HG03280 (cell line): ENCODE data around the gene STARD4.

Experiments
- ATAC-seq: cut with Tn5 transposase; IDR thresholded peaks from one replicate; pipeline ENCODE4 v1.9.1; 2021; ENCODE audit warnings: mild to moderate bottlenecking, moderate library complexity; ENCODE audit not compliant: unreplicated experiment

The STARD4 gene

GRCh38 chr5:111478266-111478665, 34.1 kb downstream of the STARD4 start:
- no peak for ATAC-seq

DNA sequence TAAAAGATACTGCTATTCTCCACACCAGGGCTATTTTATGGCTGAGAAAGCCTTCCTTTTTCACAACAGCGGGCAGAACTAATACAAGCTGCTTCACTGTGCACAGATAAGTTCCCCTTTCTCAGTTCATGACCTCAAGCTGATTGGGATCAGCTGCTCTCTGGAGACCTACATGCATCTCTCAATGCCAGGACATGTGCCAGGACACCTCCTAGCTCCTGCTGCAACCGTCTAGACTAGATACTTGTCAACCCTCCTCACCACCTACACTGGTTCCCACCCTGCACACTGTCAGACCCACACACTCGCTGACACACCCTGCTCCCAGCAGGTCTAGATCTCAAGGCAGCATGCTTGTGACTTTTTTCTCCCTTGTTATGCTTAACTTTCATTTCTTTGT, 39.8 kb downstream of the STARD4 start:
- no peak for ATAC-seq

DNA sequence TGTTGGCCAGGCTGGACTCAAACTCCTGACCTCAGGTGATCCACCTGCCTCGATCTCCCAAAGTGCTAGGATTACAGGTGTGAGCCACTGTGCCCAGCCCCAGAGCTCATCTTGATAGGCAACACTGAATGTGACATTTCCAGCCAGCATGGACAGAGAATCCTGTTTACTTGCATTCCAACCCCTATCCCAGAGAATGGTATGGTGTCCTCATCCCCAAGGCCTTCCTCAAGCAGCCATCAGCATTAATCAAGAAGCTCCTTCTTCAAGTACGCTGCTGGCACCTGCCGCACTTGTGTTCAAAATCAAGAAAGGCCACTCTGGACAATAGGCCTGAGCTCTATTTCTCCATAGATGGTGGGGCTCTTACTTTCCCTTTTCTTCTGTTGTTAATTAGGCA, 40.2 kb downstream of the STARD4 start:
- ATAC-seq = no peak

- ATAC-seq = no peak
These were observed 42.4 kb downstream of the STARD4 start for GRCh38 chr5:111469903-111470302.

DNA sequence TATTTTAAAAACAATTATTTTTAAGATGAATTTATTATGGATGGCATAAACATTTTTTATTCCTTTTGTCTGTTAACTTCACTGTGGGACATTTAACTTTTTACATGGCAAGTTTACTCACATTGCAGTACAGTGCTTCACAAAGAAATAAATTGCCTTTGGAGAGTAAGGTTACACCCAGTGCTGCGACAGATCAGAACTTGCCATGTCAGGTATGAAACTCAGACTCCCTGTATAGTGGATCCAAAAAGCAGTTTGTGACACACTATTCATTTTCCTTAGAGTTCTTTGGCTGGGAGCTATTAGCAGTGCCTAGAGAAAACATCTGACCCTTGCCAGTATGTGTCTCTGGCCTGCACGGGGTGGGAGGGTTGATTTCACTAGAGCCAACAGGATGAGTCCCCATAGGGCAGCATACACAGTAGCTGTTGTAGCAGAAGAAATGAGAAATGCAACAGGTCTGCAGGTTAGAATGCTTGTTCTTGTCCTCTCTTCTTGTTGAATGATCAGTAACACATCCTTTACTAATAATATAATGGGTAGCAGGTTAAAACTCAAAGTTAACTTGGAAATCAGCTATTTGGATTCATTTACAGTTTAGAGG, 42.9 kb downstream of the STARD4 start:
- ATAC-seq = no peak

DNA sequence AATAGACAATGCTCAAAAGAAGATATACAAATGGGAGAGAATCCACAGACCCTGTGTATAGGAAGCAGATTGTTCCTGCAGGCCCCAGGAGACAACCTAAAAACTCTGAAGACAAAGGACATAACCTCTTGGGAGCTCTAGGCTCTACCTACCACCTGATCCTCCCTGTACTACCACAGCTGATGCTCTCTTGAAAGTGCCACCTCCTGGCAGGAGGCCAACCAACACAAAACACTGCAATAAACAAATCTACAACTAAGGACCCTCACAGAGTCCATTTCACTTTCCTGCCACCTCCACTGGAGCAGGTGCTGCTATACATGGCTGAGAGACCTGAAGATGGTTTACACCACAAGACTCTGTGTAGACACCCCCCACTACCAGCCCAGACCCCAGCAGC, 49.0 kb downstream of the STARD4 start:
- ATAC-seq = no peak

GRCh38 chr5:111461934-111462333, 50.4 kb downstream of the STARD4 start:
- ATAC-seq = no peak

GRCh38 chr5:111461255-111461671, 51.1 kb downstream of the STARD4 start:
- ATAC-seq = no peak

GRCh38 chr5:111454776-111455175, 57.6 kb downstream of the STARD4 start:
- ATAC-seq = no peak

DNA sequence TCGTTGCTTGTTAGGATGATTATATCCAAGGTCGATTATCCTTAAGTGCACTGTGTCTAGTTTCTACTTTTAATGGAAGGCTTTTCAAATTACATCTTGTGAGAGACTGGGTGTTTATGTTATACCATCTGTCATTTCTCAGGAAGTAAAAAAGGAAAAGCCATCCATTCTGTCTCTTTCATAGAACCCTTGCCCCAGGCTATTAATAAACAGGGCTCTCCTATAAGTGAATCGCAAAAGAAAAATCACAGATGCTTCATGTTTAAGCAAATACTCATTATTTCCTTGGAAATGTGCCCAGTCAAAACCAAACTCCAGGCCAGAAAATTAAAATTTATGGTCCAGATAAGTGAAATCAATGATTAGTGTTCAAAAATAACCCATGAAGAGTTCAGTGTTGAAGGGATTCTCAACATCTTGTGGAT, 58.1 kb downstream of the STARD4 start:
- ATAC-seq = no peak

- no peak for ATAC-seq
These were observed 58.6 kb downstream of the STARD4 start for GRCh38 chr5:111453747-111454146.

GRCh38 chr5:111453295-111453694, 59.0 kb downstream of the STARD4 start:
- ATAC-seq = no peak

DNA sequence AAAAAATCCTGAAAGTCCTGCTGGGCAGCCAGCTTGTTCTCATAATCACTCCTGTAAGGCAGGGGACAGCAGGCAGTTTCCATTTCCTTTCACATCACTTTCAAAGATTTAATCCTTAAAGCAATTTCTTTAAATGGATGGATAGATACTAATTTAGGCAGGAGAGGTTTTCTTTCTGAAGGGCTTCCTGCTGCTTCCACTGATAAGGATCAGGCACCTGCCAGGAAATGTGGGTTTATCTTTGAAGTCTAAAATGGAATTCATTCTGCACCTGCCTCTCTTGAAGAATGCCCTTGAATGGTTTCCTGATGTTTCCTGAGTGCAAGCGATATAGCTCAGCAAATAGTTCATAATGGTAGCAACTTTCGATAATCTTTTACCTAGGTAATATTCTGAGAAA, 64.5 kb downstream of the STARD4 start:
- no peak for ATAC-seq

- no peak for ATAC-seq
These were observed 65.2 kb downstream of the STARD4 start for GRCh38 chr5:111447099-111447498.
